HG03575 (cell line): ENCODE data around the gene MEI1.
"Not testable (repeated sequence)": the region's sequence is repeated elsewhere in the genome, so short reads cannot be mapped to it uniquely, and the experiment has no call there.

Experiments
- ATAC-seq: cut with Tn5 transposase; IDR thresholded peaks from one replicate; pipeline ENCODE4 v1.9.1; 2021; ENCODE audit not compliant: unreplicated experiment, insufficient number of reproducible peaks, low FRiP score; ENCODE audit errors: extremely low read depth

The MEI1 gene

GRCh38 chr22:41830174-41830573 lies 130.9 kb downstream of the MEI1 start:
- ATAC-seq: no peak

GRCh38 chr22:41831383-41831782 lies 132.1 kb downstream of the MEI1 start:
- no peak for ATAC-seq

DNA sequence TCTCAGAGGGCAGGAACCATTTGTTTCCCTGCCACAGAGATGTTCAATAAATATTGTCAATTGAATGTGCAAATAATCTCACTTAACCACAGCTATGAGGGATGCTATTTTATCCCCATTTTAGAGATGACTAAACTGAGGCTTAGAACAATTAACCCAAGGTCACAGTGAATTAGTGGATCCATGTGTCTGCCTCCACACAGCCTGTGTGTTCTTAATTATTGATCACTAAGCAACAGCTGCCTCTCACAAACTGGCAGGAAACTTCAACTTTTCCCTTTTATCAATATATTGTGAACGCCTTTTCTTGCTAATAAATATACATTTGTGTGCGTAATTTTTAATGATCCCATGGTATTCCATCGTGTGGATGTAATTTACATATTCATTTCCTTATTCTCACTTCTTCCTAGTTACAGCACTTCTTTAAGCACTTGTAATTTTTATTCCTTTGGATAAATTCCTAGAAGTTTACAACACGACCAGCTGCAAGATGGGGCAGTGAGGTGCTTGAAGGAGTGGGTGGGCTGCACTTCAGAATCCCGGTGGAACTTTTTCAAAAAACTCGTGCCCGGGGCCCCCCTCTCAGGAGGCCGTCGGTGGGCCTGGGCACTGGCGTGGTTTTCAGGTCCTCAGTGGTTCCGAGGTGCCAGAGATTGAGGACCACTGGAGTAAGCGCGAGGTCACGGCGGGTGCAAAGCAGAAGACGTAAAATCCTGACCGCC lies 132.7 kb downstream of the MEI1 start:
- no peak for ATAC-seq

GRCh38 chr22:41832553-41833368 lies 133.5 kb downstream of the MEI1 start, which contains the start of gene SREBF2:
Gene SREBF2, plus strand, starts transcription at chr22:41833105. Its CDS starts 166 bp downstream, at chr22:41833271.
- ATAC-seq: peak; percentile 48

DNA sequence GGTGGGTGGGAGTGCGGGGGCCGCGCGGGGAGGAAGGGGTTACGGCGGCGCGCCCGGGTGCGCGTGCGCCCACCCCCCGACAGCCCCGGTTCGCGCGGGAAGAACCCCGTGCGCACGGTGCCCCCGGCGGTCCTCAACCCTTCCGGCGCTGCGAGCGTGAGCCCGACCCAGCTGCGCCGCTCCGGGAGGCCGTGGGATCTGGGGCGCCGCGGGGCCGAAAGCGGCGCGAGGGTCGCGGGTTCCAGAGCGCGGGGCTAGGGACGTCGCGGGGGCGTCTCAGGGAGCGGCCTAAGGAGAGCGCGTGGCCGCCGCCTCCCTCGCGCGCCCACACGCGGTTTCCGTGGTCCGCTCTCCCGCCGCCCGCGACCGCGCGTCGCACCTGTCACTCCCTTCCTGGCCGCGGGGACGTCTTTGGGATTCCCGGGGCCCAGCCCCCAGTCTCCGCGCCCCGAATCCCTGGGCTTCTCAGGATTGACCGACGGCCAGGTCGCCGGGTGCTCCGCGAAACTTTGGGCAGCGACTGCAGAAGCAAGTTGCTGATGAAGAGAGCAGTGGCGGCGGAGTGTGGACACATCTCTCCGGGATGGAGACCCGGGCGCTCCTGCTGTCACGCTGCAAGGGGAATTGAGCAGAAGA lies 134.2 kb downstream of the MEI1 start:
- no peak for ATAC-seq

GRCh38 chr22:41834005-41834944 lies 135.0 kb downstream of the MEI1 start:
- no peak for ATAC-seq

DNA sequence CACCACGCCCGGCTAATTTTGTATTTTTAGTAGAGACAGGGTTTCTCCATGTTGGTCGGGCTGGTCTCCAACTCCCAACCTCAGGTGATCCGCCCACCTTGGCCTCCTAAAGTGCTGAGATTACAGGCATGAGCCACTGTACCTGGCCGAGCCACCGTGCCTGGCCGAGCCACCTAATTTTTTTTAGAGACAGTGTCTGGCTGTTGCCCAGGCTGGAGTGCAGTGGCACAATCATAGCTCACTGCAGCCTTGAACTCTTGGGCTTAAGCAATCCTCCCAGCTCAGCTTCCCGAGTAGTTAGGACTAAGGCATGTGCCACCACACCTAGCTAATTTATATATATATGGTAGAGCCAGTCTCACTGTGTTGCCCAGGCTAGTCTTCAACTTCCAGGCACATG lies 136.2 kb downstream of the MEI1 start:
- not testable (repeated sequence) for ATAC-seq

GRCh38 chr22:41836551-41836950 lies 137.2 kb downstream of the MEI1 start:
- ATAC-seq: no peak

- no peak for ATAC-seq
Observed at GRCh38 chr22:41838842-41839618, 139.7 kb downstream of the MEI1 start.

DNA sequence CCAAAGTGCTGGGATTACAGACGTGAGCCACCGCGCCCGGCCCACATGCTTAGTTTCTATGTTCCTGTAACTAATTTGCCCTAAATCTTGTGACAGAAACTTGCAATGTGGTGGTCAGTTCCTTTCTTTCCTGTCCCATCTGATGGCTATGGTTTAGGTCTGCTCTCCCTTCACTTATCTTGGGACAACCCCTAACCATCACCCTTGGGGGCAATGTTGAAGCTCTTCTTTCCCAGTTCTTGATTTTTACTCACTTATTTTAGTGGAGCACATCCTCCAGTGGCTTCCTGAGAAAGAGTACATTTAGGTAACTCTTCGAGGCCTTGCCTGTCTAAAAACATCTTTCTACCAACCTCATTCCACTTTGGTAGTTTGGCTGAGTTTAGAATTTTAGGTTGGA lies 140.9 kb downstream of the MEI1 start:
- no peak for ATAC-seq

- no peak for ATAC-seq
Observed at GRCh38 chr22:41841085-41841712, 141.9 kb downstream of the MEI1 start.

- no peak for ATAC-seq
Observed at GRCh38 chr22:41842996-41843970, 144.0 kb downstream of the MEI1 start.

DNA sequence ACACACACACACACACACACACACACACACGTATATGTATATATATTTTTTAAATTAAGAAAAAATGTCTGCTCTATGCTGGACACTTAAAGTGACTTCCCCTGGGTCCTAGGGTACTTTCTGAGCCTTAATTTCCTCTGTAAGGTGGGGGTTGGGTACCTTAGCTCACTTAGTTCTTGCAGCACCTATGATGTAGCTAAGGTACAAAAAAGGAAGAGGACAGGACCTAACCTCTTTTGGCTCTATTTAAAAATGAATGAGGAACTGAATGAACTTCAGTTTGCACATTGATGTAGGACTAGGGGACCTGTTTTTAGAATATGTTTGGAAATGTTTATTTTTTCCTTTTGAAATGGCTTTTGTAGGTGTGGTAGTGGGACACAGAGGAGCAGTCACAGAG lies 144.7 kb downstream of the MEI1 start:
- no peak for ATAC-seq

DNA sequence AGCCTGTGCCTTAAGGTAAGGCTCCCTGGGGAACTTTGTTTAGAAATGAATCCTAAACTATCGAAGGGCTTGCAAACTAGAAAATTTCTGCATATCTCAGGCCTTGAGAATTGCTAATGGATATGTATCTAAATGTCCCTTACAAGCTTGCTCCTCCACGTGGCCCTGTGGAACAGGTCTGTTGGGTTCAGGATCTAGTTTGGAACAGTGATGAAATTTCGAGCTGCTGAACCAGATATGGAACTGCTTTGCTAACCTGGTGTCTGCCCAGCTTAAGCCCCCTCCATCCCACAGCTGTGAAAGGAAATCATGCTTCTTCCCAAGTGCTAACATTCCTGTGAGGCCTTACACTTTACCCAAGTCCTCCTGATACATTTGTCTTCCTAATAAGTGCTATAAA lies 145.2 kb downstream of the MEI1 start:
- no peak for ATAC-seq

GRCh38 chr22:41845380-41846267 lies 146.3 kb downstream of the MEI1 start:
- ATAC-seq: no peak
